ENCODE data around the gene PFKFB4. TPM values are rescaled to one million over a fixed set of nuclear protein-coding genes. Genes with fewer than 3 reads are reported as not detected.
"Not testable (repeated sequence)": the region's sequence is repeated elsewhere in the genome, so short reads cannot be mapped to it uniquely, and the experiment has no call there.

Gene PFKFB4
- total RNA-seq, 1 experiment from 2014 or later = 41.2 TPM

DNA sequence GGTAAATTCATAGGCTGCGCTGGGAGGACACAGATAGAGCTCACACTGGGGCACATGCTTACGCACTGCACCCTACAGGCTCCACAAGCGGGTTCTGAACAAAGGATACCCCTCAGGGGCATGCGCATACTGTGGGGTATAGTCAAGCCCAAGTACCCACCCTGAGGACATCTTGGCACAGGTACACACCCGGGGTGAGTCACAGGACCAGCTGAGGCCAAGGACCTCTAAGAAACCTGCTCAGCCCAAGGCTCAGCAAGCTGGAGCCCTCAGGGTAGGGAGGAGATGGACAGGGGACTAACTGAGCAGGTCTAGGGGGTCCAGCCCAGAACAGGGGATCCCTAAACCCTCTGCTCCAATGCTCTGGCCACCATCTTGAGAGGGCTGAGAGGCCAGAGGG, 55.9 kb downstream of the PFKFB4 start:
- no peak for DNase-seq (ENCODE audit: low read depth)

DNA sequence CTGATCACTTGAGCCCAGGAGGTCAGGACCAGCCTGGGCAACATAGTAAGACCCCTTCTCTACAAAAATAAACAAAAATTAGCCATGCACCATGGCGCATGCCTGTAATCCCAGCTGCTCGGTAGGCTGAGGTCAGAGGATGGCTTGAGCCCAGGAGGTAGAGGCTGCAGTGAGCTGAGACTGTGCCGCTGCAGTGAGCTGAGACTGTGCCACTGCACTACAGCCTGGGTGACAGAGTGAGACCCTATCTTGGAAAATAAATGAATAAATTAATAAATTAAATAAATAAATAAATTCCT, 63.5 kb downstream of the PFKFB4 start:
- no peak for DNase-seq (ENCODE audit: low read depth)

GRCh38 chr3:48492461-48493202, 64.0 kb downstream of the PFKFB4 start:
- DNase-seq (ENCODE audit: low read depth) = no peak

- no peak for DNase-seq (ENCODE audit: low read depth)
Observed at GRCh38 chr3:48486952-48487351, 69.7 kb downstream of the PFKFB4 start.

DNA sequence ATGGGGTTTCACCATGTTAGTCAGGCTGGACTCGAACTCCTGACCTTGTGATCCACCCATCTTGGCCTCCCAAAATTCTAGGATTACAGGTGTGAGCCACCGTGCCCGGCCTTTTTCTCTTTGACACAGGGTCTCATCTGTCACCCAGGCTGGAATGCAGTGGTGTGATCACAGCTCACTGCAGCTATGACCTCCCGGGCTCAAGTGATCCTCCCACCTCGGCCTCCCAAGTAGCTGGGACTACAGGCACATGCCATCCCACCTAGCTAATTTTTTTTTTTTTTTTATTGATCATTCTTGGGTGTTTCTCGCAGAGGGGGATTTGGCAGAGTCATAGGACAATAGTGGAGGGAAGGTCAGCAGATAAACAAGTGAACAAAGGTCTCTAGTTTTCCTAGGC, 73.8 kb downstream of the PFKFB4 start:
- not testable (repeated sequence) for DNase-seq (ENCODE audit: low read depth)

GRCh38 chr3:48480891-48481290, 75.7 kb downstream of the PFKFB4 start:
- not testable (repeated sequence) for DNase-seq (ENCODE audit: low read depth)

GRCh38 chr3:48478626-48479555, 77.7 kb downstream of the PFKFB4 start:
- no peak for DNase-seq (ENCODE audit: low read depth)

GRCh38 chr3:48477959-48478520, 78.6 kb downstream of the PFKFB4 start:
- DNase-seq (ENCODE audit: low read depth) = no peak

DNA sequence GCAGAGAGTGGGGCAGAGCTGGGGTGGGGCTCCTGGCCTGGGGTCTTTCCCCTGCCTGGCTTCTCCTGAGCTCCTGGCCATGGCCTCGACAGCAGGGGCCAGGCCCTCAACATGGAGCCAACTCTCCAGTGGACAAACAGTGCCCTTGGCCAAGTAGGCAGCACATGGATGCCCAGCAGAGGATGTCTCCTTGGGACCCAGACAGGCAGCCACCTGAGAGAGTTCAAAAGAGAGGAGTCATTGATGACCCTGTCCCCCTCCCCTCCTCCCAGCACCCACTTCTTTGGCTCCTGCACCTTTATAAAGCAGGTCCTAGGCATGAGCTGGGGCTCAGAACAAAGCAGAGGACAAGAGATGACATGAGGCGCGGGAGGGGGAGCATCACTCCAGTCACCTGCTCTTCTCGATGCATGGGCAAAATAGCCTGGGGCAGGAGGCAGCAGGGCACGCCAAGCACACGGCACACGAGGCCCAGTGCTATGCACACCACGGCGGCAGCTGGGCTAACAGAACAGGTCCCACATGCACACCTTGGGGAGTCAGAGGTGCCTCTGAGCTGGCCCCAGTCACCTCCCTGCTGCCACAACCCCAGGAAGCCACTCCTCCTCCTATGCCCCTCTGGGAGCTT, 80.1 kb downstream of the PFKFB4 start:
- no peak for DNase-seq (ENCODE audit: low read depth)

GRCh38 chr3:48475188-48475587, 81.4 kb downstream of the PFKFB4 start:
- no peak for DNase-seq (ENCODE audit: low read depth)

- no peak for DNase-seq (ENCODE audit: low read depth)
Observed at GRCh38 chr3:48474619-48475018, 82.0 kb downstream of the PFKFB4 start.

DNA sequence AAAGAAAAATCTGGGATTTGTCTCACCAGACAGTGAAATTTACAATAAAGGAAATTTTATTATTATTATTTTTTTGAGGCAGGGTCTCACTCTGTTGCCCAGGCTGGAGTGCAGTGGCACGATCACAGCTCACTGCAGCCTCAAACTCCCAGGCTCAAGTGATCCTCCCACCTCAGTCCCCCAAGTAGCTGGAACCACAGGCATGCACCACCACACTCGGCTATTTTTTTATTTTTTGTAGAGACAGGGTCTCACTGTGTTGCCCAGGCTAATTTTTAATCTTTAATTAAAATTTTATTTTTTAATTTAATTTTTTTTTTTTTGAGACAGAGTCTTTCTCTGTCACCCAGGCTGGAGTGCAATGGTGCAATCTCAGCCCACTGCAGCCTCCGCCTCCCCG, 82.6 kb downstream of the PFKFB4 start:
- not testable (repeated sequence) for DNase-seq (ENCODE audit: low read depth)

DNA sequence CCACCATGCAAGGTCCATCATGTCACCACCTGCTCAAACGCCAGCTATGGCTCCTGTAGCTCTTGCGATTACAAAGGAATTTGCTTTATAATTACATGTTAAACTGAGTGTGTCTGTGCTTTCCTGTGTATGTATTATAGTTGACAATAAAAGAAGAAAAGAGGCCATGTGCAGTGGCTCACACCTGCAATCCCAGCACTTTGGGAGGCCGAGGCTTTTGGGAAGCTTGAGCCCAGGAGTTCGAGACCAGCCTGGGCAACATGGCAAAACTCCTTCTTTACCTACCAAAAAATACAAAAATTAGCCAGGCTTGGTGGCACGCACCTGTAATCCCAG, 83.0 kb downstream of the PFKFB4 start:
- DNase-seq (ENCODE audit: low read depth) = no peak

DNA sequence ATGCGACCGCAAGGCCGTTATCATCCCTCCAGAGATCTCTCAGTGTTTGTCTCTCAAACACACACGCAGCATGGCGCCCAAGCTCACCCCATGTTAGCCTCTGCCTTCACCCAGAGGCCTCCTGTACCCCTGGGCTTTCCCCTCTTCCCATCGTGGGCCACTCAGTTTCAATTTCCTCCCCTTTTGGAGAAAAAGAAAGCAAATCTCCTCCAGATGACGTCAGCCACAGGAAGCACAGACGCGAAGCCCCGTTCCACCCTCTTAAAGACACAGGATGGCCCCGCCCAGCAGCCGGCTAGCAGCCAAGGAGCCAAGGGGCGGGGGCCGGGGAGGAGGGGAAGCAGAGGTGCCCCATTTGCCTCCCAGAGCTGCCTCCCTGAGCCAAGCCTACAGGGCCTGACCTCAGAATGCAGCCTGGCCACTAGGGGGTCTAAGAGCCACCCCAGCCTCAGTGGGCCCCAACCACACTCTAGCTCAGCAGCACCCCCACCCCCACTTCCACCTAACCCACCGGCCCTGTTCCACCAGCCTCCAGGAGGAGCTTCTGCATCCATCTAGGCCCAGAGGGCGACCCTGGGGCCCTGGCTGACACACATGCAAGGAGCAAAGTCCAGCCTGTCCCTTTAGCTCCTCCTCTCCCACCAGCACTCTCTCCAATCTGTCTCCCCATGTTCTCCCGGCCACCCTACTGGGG, 83.5 kb downstream of the PFKFB4 start:
- peak; percentile 95 for DNase-seq (ENCODE audit: low read depth)

DNA sequence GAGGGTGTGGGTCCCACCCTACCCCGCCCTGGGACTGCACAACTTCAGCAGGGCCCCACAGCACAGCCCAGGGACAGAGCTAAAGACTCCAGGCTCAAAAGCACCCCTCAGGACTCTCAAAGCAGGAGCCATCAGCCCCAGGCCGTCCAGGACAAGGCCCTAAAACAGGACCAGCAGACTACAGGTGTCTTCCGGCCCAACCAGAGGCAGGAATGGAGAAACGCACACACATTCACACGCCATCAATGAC, 84.0 kb downstream of the PFKFB4 start:
- no peak for DNase-seq (ENCODE audit: low read depth)

DNA sequence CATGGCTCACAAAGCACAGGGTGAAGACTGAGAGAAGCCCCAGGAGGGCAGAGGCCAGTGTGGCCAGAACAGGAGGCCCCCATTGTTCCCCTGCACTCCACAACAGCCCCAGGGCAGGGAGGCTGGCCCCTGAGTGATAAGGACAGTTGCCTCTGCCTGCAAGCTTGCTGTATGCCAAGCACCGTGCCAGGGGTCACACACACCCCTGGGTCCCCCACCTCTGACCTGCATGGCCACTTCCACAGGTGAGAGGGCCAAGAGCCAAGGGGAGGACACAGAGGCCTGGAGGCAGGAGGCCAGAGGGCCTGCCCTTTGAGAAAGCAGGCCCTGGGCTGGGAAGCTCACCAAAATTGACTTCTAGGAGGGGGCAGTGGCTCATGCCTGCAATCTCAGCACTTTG, 86.3 kb downstream of the PFKFB4 start:
- DNase-seq (ENCODE audit: low read depth) = no peak

DNA sequence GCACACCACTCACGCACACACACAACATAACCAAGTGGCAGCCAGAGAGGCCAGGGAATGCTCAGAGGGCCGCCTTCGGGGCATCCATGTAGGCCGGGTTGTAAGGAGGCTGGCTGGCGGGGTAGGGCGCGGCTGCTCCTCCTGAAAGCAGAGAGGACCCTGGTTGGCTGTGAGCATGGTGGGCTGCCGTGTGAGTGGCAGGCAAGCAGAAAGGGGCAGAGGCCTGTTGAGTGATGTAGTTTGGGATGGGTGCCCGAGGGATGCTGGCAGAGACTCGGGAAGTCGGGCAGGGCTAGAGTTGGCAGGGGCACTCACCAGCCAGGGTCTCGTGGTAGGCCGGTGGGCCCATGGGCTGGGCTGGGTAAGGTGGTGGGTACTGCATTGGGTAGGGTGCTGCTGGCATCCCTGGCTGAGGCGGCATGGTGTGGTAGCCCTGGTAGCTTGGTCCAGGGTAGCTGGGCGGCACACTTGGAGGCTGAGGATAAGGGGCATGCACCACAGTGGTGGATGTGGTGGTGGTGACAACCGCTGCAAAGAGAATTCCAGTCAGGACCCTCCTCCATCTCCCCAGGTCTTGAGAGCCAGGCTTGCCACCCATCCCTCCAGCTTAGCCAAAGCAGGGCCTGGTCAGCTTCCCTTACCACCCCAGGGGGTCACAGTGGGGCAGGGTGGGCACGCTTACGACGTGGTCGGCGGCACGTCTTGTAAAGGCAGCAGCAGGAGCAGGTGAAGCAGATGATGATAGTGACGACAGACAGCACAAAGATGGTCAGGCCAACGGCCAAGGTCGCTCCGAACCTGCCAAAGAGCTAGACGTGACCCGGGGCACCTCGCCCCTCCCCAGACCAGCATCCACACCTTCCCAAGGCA, 87.3 kb downstream of the PFKFB4 start:
- DNase-seq (ENCODE audit: low read depth) = no peak

- no peak for DNase-seq (ENCODE audit: low read depth)
Observed at GRCh38 chr3:48468329-48468731, 88.3 kb downstream of the PFKFB4 start.

All from RPMI7951 (cell line).